Tibial nerve (tissue), 4 donors: ENCODE results near the gene SFRP2.

Experiments
- EP300 ChIP-seq, 2 donors: sonication (generic); formaldehyde crosslinking; IDR thresholded peaks; one replicate each; pipeline ENCODE4 v1.6.1; 2017; ENCODE audit warnings: antibody characterized with exemption in 2 of 2, mild to moderate bottlenecking in 1 of 2
- POLR2A ChIP-seq, 2 donors: fragments of 450-650 bp; IDR thresholded peaks; one replicate each; pipeline ENCODE4 v1.6.1; 2017; ENCODE audit warnings: antibody characterized with exemption in 2 of 2, mild to moderate bottlenecking in 2 of 2, moderate library complexity in 2 of 2
- TF ChIP-seq, protein P1 (sequence below), 5 experiments: fragments of 200-600 bp in 3 of 5; fragments of 450-650 bp in 2 of 5; sonication (generic) in 3 of 5; IDR thresholded peaks; one replicate each; pipeline ENCODE4 v1.5.1; 2016 to 2019; ENCODE audit warnings: antibody characterized with exemption in 5 of 5, mild to moderate bottlenecking in 3 of 5, moderate library complexity in 2 of 5

DNA sequence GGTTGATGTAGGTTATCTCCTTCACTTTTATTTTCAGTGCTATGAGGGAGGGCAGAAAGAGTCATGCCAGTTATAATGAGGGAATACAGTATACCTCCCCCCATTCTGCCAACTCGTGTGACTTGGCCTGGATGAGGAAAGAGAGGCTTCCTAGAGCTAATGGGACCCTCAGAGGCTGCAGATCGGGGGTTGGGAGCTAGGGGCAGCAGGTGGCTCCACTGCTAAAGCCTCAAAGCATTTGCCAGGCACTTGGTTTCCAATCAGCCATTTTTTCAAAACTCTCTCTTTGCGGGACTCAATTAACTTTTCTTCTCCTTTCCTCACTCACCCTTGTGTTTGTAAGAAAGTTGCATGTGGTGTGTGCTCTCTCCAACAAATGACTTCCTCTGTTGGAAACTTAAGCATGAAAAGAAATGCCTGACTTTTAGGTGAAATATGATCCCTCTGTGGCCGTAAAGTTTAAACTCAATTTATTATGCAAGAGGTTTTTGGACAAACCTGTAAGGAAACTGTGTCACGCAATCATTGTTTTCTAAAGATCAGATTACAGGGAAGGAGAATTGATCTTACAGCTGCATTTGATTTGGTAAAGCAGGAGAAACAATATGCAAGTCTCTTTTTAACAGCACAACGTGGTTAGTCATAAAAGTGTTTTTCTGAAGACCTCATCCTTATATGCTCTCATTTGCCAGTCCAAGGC is 7.0 kb downstream of the SFRP2 start:
- TF ChIP-seq, protein P1, sequence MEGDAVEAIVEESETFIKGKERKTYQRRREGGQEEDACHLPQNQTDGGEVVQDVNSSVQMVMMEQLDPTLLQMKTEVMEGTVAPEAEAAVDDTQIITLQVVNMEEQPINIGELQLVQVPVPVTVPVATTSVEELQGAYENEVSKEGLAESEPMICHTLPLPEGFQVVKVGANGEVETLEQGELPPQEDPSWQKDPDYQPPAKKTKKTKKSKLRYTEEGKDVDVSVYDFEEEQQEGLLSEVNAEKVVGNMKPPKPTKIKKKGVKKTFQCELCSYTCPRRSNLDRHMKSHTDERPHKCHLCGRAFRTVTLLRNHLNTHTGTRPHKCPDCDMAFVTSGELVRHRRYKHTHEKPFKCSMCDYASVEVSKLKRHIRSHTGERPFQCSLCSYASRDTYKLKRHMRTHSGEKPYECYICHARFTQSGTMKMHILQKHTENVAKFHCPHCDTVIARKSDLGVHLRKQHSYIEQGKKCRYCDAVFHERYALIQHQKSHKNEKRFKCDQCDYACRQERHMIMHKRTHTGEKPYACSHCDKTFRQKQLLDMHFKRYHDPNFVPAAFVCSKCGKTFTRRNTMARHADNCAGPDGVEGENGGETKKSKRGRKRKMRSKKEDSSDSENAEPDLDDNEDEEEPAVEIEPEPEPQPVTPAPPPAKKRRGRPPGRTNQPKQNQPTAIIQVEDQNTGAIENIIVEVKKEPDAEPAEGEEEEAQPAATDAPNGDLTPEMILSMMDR (IDR thresholded peaks at IDR 0.05) = no peak
- no peak for TF ChIP-seq POLR2A (IDR thresholded peaks at IDR 0.05)
- peak in 1 of 2 donors; percentile 63 for TF ChIP-seq EP300 (IDR thresholded peaks at IDR 0.05)
